ENCODE results near the gene AIF1L.
"Not testable (repeated sequence)": the region's sequence is repeated elsewhere in the genome, so short reads cannot be mapped to it uniquely, and the experiment has no call there.

The AIF1L gene

DNA sequence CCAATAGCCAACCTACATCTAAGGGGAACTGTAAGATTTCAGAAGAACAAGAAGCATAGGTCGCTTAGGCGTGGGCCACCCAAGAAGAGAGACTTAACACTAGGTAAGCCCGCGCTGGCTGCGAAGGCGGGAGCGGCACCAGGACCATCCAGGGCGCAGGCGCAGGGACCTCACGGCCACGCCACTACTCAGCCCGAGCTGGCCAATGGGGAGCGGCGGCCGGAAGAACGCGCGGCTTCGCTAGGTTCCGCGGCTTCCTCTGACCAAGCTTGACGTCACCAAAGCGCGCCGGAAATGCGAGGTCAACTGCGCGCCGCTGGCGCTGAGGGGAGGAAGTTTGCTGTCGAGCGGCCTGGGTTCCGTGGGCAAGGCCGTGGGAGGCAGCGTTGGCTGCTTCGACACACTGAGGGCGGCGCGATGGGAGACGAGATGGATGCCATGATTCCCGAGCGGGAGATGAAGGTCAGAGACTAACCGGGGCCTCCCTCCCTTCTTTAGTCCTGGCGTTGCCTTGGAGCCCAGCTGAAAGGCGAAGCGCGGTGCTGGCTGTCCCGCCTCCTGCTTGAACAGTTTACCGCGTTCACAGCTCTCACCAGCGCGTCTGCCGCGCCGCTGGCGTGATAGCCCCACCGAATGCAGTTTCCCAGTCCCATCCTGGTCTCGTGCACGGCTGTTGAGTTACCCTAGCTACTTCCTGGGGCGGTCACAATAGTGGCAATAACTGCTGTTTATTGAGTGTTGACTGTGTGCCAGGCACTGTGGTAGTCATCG is 29.1 kb downstream of the AIF1L start, which contains the start of gene NUP214:
NUP214 (plus strand) TSS at position 299 of the 771 bp plus-strand sequence; CDS start at position 418, 119 bp downstream.
- peak; percentile 100 for DNase-seq

DNA sequence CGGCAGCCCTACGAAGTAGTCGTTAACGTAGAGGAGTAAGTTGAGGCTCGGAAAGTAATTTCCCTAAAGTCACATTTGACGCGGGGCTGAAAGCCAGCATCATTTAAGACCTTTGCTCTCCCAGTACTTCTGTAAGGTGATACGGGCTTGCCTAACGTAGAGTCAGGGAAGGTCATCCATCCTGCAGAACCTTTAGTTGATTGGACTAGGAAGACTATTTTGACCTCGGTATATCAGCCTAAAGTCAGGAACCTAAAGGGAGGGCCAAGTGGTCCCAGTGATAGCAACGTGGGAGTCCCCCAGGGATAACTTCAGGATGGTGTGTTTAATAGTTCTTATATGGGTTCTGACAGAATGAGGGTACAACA is 29.7 kb downstream of the AIF1L start:
- DNase-seq = no peak

DNA sequence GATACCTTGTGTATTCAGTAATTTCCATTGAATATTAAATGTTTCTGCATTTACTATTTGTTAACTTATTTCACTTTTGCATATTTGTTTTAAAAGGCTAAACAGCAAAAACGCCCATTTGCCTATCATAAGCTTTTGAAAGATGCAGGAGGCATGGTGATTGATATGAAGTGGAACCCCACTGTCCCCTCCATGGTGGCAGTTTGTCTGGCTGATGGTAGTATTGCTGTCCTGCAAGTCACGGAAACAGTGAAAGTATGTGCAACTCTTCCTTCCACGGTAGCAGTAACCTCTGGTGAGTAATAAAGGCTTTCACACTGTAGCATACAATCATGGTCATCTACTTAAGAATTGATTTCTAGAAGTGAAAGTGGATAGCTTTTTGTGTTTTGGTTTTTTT is 32.9 kb downstream of the AIF1L start:
- DNase-seq = no peak

DNA sequence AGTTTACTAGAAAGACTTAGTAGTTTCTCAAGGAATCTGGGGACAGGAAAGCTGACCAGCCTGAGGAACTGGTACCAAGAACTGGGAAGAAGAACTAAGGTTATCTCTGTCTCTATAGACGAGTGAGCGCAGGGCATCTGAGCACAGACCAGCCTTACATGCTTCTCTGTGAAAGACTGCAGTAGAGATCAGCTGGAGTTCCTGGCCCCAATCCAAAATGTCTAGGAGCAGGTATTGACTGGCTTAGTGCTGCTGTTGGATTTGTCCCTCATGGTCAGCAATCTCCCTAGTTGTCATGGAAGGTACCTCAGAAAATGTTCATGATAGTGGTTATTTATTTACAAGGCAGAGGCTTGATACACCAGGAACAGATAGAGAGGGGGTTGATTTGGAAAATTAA is 42.3 kb downstream of the AIF1L start:
- DNase-seq = no peak

DNA sequence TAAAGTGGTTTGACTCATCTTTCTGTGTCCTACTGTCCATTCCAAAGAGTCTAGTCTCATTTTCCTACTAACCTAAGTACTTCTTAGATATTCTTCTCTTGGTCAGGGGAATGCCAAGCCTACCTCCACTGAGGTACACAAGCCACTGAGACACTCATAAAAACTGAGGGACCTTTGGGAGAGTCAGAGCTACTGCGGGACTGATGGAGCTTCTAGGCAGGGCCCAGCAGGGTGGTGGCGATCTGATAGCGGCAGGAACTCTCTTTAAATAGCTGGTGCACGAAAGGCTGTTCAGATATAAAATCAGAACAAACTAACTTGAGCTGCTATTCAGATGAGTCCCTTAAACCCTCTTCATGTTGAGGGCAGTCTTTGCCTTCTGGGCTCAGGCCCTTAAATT is 43.8 kb downstream of the AIF1L start:
- DNase-seq = no peak

DNA sequence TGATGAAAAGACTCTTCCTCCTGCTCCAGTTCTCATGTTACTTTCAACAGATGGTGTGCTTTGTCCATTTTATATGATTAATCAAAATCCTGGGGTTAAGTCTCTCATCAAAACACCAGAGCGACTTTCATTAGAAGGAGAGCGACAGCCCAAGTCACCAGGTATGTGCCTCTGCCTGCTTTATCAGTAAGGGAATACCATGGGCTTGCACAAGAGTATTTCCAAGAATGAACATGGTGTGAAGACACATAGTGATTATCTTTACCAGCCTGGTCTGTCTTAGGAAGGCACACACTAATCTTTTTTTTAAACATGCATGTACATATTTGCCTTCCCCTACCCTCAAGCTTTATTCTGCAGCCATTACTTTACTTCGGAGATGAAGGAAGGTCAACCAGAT is 44.2 kb downstream of the AIF1L start:
- DNase-seq = no peak

DNA sequence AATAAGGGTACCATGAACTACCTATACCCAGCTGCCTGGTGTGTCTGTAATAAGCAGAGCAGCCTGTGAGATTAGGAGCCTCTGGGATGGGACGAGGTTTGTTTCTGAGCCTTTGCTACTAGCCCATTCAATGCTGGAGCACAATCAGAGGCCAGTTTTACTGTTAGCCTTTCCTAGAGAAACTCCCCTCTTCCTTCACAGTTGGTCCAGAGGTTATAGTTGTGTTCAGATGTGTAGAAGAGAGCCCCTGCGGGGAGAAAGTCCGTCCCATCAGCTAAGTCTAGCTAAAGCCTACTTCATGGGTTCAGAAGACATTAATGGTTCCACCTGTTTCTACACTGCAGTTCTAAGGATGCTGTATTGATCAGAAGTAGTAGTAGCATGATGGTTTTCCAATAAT is 45.8 kb downstream of the AIF1L start:
- DNase-seq = no peak

DNA sequence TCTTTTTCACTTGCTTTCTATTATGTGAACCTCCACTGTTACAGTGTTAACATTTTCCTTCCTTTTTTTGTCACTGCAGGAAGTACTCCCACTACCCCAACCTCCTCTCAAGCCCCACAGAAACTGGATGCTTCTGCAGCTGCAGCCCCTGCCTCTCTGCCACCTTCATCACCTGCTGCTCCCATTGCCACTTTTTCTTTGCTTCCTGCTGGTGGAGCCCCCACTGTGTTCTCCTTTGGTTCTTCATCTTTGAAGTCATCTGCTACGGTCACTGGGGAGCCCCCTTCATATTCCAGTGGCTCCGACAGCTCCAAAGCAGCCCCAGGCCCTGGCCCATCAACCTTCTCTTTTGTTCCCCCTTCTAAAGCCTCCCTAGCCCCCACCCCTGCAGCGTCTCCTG is 47.9 kb downstream of the AIF1L start:
- no peak for DNase-seq

DNA sequence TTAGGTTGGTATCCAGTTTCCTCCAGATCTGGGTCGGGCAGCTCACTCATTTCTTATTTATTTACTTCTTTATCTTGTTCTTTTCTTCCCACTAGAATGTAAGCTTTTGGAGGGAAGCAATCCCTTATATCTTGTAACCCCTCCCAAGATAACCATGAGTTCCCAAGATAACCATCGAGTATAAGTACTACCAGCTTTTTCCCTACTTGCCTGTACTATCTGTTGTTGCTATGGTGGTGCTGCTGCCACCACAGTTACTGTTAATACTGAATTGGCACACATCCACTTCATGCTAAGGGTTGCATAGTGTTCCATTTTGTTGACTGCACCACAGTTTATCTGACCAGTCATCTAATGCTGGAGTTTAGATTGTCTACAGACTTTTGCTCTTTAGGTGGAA is 48.9 kb downstream of the AIF1L start:
- no peak for DNase-seq

DNA sequence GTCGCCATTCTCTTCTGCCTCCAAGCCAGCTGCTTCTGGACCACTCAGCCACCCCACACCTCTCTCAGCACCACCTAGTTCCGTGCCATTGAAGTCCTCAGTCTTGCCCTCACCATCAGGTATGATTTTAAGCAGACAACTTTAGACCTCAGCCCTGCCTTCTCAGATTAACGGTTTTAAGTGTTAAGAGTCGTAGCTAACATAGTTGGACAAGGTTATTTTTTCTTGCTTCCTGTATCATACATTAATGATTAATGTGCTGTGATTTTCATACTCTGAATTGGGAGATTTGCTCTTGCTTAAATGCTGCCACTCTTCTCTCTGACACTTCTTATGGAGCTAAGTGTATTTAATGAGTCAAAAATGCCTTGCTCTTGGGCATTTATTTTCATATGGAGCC is 49.9 kb downstream of the AIF1L start:
- no peak for DNase-seq

DNA sequence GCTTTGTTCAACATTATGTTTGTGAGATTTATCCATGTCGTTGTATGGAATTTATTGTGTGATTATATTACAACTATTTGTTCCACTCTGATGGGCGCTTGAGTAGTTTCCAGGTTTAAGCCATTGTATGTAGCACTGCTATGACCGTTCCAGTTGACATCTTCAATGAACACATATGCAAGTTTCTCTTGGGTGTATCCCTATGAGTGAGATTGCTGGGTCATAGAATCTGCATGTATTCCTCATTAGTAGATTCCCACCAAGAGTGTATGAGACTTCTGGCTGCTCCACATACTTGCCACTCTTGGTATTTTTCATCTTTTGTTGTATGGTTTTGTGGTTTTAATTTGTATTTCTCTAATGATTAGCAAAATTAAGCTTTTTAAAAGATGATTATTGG is 51.9 kb downstream of the AIF1L start:
- DNase-seq = no peak

DNA sequence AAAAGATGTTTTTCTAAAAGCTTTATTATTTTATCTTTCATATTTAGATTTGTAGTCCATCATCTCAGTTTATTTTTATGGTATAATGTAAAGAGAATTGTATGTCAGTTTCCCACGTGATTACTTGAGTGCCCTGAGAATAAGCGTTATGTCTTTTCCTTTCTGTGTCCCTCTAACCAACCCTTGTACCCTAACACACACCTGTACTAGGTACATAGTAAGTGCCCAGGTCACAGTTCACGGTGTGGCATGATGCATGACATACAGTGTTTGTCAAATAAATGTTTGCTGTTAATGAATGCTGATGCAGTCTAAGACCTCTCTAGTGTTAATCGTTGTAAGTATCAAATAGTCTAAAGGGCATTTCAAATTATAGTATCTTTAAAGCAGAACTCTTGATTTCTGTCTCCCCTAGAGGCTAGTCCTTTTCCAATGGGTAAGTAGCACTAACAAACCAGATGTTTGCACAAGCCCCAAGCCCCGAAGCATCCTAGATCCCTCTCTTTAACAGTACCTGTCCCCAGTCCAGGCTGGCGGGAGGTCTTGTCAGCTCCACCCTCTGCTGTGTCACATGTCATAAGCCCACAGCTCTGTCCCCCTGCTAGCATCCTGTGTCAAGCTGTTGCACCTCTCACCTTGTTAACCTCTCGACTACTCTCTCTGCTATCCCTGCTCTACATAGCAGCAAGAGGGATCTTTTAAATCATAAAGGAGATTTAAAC is 52.8 kb downstream of the AIF1L start:
- no peak for DNase-seq

DNA sequence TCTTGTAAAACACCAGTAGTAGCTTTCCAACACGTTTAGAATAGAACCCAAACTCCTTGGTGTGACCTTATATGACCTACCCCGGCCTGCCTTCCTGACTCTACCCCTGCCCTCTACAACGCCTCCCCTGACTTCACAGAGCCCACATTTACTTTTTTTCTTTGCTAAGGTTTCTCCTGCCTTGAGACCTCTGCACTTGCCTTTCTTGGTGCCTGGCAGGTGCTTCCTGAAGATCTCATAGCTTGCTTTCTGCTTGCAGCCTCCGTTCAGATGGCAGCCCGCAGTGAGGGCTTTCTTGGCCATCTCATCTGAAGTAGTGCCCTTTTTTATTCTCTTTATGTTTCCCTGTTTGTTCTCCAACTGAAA is 53.3 kb downstream of the AIF1L start:
- no peak for DNase-seq

DNA sequence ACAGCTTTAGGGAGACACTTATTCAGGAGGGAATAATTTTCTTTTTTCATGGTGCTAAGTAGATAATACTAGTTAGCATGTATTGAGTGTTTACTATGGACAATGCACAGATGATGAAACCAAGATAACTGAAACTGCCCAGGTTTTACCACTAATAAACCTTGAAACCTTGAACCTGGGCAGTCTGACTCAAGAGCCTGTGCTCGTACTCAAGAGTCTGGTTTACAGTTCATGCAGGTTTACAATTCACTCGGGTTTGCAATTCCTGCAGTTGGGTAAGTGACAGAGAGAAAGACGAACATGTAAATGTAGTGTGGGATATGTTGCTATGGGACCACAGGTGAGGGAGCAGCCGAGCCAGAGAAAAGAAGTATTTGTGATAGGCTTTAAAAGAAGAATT is 57.3 kb downstream of the AIF1L start:
- no peak for DNase-seq

DNA sequence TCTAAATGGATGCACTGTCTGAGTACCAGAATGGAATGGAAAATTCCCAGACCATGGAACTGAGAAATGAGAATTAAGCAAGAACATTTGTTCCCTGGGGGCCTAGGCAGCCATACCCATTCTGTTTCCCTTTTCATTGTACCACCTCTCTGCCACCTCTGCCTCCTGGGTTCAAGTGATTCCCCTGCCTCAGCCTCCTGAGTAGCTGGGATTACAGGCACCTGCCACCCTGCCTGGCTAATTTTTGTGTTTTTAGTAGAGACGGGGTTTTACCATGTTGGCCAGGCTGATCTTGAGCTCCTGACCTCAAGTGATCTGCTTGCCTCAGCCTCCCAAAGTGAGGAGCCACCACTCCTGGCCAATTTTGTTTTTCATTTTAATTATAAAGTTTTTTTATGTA is 62.3 kb downstream of the AIF1L start:
- DNase-seq = not testable (repeated sequence)

DNA sequence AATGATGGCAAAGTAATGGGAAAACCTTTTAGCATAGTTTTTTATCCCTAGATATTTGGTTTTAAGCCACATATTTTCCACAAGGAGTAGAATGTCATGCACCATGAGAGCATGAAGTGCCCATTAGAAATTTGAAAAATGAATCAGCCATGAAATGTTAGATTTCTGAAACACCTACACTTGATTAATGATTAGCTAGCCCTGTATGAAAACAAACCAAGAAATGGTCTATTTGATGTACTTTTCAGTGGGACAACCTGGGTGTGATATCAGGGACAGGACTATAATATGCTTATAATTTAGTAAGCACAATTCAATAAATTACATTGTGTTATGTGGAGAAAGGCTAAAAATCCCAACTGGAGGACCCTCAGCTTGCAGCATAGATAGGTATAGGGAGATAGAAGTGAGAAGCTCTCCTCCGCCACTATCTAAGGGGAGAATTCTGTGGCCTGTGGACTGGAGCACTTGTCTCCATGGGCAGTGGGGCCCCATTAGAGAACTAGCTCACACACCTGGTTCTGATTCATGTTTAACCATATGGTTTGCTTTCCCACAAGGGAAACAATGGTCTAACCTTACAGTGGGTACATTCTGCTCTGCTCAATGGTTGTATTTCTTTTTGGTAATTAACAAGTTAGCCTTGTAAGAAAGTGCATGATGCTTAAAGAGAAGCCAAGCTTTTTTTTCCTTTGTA is 64.2 kb downstream of the AIF1L start:
- DNase-seq = no peak

DNA sequence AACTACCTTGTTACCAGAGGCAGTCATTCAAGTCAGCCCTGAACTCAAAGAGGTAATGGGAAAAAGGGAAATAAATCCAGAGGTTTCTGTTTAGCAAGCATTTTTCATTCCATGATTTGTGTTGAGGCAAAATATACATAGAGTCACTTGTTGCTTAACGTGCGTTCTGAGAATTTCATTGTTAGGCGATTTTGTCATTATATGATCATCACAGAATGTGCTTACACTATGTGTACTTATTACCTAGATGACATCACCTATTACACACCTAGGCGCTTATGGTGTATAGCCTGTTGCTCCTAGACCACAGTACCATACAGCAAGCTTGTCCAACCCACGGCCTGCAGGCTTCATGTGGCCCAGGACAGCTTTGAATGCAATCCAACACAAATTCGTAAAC is 65.3 kb downstream of the AIF1L start:
- no peak for DNase-seq

DNA sequence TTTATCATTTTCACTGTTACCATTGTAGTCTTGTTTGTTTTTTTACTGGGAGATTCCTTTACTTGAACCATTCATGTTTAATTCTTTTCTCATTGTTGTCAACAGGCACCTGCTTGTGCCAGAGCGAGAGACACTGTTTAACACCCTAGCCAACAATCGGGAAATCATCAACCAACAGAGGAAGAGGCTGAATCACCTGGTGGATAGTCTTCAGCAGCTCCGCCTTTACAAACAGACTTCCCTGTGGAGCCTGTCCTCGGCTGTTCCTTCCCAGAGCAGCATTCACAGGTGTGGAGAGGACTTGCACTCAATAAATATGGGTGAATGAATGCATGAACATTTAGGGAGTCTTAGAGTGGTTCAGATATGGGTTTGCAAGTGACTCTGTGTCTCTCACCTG is 66.6 kb downstream of the AIF1L start:
- no peak for DNase-seq

DNA sequence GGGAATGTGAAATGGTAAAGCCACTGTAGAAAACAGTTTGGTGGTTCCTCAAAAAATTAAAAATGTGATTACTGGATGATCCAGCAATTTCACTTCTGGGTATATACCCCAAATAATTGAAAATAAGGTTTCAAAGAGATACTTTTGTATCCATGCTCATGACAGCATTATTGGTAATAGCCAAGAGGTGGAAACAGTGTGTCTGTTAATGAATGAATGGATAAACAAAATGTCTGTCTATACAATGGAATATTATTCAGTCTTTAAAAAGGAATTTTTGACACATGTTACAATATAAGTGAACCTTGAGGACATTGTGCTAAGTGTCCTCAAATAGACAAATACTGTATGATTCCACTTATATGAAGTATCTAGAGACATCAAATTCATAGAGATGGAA is 69.2 kb downstream of the AIF1L start:
- DNase-seq = no peak

DNA sequence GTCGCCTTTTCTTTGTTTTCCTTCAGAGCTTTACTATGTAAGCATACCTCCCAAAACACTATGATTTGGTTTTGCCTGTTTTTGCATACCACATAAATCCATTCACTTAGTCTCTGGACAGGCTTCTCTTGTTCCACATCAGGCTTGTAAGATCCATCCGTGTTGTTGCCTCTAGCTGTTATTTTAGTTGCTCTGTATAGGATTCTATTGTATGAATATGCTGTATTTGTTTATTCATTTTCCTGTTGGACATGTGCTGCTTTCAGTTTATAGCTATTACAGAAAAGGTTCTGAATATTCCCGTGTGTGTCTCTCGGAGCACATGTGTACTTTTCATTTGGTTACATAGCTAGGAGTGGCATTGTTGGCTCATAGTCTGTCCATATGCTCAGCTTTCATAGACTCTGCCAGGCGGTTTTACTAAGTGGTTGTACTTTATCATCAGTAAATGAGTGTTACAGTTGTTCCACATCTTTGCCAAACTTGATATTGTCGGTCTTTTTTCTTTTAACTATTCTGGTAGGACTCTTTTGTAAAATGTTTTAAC is 70.9 kb downstream of the AIF1L start:
- DNase-seq = no peak

DNA sequence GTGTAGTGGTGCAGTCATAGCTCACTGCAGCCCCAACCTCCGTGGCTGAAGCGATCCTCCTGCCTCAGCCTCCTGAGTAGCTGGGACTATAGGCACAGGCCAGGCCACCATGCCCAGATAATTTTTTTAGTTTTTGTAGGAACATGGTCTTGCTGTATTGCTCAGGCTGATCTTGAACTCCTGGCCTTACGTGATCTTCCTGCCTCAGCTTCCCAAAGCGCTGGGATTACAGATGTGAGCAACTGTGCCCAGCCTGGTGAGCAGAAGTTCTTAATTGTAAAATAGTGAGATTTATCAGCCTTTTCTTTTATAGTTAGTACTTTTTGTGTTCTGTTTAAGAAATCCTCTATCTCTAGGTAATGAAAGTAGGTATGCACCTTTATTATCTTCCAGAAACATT is 71.6 kb downstream of the AIF1L start:
- DNase-seq = no peak

DNA sequence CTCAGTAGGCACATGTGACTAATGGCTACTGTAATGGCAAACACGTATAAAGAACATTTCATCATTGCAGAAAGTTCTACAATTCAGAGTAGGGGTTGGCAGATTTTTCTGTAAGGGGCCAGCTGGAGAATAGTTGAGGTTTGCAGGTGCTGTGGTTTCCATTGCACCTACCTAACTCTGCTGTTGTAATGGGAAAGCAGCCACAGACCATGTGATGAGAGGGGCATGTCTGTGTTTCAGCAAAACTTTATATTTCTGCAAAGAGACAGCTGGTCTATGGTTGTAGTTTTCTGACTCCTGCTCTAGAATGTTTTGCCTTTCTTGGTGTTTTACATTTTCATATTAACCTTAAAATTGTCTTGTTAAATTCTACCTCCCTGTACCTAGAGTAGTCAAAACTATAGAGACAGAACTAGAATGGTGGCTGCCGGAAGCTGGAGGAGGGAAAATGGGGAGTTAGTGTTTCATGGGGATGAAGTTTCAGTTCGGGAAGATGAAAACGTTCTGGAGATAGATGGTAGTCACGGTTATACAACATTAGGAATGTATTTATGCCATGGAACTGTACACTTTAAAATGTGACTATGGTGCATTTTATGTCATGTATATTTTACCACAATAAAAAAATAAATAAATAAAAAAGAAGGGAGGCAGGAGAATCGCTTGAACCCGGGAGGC is 73.4 kb downstream of the AIF1L start:
- DNase-seq = no peak

All from activated T-cell treated with anti-CD3 and anti-CD28 coated beads, Interleukin-2, amount 50 U/mL, for 1 hour (primary cell).